ENCODE measurements around the gene IL1RAP. TPM values are rescaled to one million over a fixed set of nuclear protein-coding genes. Genes with fewer than 3 reads are reported as not detected.

Gene IL1RAP
- total RNA-seq, 1 experiment from 2014 or later, result 62.0 TPM

DNA sequence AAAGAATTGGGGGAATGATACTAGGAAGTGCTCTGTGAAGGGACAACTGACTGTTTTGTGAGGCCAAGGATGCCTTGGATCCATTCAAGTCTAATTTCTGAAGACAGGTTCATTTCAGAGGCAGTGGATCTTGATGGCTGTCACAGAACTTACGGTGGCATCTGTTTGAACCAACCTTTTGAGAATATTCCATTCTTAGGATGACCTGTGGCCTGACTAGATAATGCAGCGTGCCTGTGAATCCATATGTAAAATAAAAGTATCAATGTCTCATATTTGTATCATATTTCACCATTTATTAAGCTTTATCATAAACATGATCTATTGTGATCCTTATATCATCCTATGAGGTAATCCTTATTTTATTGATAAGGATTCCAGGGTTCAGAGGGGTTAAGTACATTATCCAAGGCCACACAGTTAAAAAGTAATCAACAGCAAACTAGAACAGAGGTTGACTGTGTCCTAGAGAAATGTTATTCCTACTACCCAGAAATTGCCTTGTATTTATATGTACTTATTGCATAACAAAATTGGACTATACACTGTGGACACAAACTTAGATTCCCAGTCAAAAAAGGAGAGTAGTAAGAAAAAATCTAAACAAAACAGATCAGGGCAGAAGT is 34.3 kb downstream of the IL1RAP start:
- Mint-ChIP-seq H3K4me1 (ENCODE audit: insufficient read depth, unreplicated experiment) (peaks cover 6% of the 10 kb centered on the region), H3K9me3 (ENCODE audit: unreplicated experiment) (no peaks in the 10 kb centered on the region), H3K4me3 (ENCODE audit: unreplicated experiment) (no peak overlapping the region), H3K36me3 (ENCODE audit: insufficient read depth, unreplicated experiment) (peaks cover 4% of the 10 kb centered on the region), H3K27ac (ENCODE audit: low read depth, unreplicated experiment) (no peak overlapping the region), H3K27me3 (ENCODE audit: insufficient read depth, unreplicated experiment) (no peaks in the 10 kb centered on the region)
- no peak for DNase-seq (ENCODE audit: unreplicated experiment)
- POLR2A ChIA-PET, result no interaction called here
- no TSS peak for BruUV-seq (replicated peaks)
- CTCF ChIA-PET, result interaction anchor here (0.5 to 0.6 kb wide), 2 partner anchors 46 to 897 kb away, joined by 3 to 5 read pairs; no protein-coding TSS in a partner anchor
- TF ChIP-seq, protein P1, sequence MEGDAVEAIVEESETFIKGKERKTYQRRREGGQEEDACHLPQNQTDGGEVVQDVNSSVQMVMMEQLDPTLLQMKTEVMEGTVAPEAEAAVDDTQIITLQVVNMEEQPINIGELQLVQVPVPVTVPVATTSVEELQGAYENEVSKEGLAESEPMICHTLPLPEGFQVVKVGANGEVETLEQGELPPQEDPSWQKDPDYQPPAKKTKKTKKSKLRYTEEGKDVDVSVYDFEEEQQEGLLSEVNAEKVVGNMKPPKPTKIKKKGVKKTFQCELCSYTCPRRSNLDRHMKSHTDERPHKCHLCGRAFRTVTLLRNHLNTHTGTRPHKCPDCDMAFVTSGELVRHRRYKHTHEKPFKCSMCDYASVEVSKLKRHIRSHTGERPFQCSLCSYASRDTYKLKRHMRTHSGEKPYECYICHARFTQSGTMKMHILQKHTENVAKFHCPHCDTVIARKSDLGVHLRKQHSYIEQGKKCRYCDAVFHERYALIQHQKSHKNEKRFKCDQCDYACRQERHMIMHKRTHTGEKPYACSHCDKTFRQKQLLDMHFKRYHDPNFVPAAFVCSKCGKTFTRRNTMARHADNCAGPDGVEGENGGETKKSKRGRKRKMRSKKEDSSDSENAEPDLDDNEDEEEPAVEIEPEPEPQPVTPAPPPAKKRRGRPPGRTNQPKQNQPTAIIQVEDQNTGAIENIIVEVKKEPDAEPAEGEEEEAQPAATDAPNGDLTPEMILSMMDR (IDR thresholded peaks at IDR 0.05; ENCODE audit: unreplicated experiment), result no peak
- intact Hi-C loops (cut with micrococcal nuclease), result no loop called here

DNA sequence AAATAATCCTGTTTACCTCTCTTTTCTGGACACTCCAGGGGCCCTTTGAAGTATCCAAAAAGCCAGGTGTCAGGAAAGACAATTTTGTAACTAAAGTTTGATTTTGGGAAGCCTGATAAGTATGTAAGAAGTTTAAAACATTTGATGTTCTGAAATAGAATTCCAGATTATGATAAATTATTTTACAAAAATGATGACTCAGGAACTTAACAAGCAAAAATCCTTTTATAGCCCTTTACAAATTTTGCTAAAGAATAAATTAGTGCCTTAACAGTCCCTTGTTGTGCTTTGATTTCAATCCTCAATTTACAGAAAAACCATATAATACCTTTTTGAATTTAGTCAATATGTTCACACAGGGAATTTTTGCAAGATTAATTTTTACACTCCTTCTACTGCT is 38.1 kb downstream of the IL1RAP start:
- ChIA-PET POLR2A (interaction anchor here (0.9 kb wide), 1 partner anchor 14 kb away, joined by 4 read pairs; no protein-coding TSS in a partner anchor), CTCF (no interaction called here)
- peaks cover 5% of the 10 kb centered on the region for H3K4me1 Mint-ChIP-seq (ENCODE audit: insufficient read depth, unreplicated experiment)
- BruUV-seq (replicated peaks), result no TSS peak
- H3K27ac Mint-ChIP-seq (ENCODE audit: low read depth, unreplicated experiment), result no peak overlapping the region
- TF ChIP-seq, protein P1 (IDR thresholded peaks at IDR 0.05; ENCODE audit: unreplicated experiment), result no peak
- peaks cover 17% of the 10 kb centered on the region for H3K36me3 Mint-ChIP-seq (ENCODE audit: insufficient read depth, unreplicated experiment)
- H3K9me3 Mint-ChIP-seq (ENCODE audit: unreplicated experiment), result no peaks in the 10 kb centered on the region
- intact Hi-C loops (cut with micrococcal nuclease), result no loop called here
- no peak for DNase-seq (ENCODE audit: unreplicated experiment)
- no peak overlapping the region for H3K4me3 Mint-ChIP-seq (ENCODE audit: unreplicated experiment)
- no peaks in the 10 kb centered on the region for H3K27me3 Mint-ChIP-seq (ENCODE audit: insufficient read depth, unreplicated experiment)

DNA sequence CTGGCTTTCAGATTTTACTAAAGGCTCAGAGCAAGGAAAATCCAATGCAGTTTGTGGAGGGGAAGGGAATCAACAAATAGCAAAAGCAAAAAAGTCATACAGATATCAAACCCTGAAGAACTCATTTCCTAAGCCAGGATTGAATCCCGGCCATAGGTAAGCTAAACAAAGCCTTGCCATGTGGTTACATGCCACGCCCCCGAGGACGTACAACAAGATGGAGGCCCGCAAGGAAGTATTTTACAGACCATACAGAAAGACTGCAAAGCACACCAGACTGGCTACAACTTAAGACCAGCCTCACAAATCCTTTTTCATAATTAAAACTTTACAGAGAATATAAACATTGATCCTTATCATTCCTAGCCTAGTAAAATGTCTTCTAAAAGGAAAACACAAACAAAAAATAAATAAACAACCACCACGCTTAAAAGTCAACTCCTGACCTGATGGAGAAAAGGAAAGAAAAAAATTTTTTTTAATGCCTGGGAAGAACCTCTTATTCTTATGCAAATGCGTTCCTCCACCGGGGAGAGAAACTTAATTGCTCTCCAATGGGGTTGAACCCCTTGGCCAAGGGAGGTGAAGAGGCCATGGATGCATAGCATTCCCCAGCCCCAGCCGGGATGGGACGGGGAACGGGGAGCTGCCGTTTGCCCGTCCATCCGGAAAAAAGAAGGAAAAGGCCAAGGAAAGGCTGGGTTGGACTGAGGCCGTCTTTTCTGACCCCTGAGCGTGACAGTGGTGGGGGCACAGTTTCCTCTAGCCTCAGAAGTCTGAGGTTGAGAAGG is 39.3 kb downstream of the IL1RAP start:
- Mint-ChIP-seq H3K4me1 (ENCODE audit: insufficient read depth, unreplicated experiment) (peaks cover 5% of the 10 kb centered on the region), H3K9me3 (ENCODE audit: unreplicated experiment) (no peaks in the 10 kb centered on the region), H3K27ac (ENCODE audit: low read depth, unreplicated experiment) (no peak overlapping the region), H3K27me3 (ENCODE audit: insufficient read depth, unreplicated experiment) (no peaks in the 10 kb centered on the region), H3K4me3 (ENCODE audit: unreplicated experiment) (no peak overlapping the region), H3K36me3 (ENCODE audit: insufficient read depth, unreplicated experiment) (peaks cover 17% of the 10 kb centered on the region)
- BruUV-seq (replicated peaks), result no TSS peak
- TF ChIP-seq, protein P1 (IDR thresholded peaks at IDR 0.05; ENCODE audit: unreplicated experiment), result no peak
- ChIA-PET CTCF (no interaction called here), POLR2A (interaction anchor here (0.9 kb wide), 1 partner anchor 15 kb away, joined by 4 read pairs; no protein-coding TSS in a partner anchor)
- DNase-seq (ENCODE audit: unreplicated experiment), result no peak
- intact Hi-C loops (cut with micrococcal nuclease), result no loop called here

DNA sequence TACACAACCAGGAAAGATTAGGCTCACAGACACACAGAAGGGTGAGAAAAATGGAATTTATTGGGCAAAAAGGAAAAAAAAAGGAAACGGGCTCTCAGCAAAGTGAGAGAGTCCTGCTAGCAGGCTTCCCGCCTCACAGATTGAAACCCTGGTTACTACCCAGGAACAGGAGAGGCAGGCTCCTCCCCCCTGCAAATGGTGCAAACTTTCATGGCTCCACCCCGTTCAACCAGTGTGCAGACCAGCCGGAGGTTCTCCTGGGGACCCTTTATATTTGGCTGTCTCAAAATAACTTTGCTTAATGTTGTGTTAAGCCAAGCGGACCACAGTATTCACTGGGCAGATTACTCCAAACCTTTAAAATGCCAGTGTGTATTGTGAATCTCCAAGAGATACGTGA is 40.3 kb downstream of the IL1RAP start:
- TF ChIP-seq, protein P1 (IDR thresholded peaks at IDR 0.05; ENCODE audit: unreplicated experiment), result no peak
- intact Hi-C loops (cut with micrococcal nuclease), result no loop called here
- Mint-ChIP-seq H3K9me3 (ENCODE audit: unreplicated experiment) (no peaks in the 10 kb centered on the region), H3K4me3 (ENCODE audit: unreplicated experiment) (no peak overlapping the region), H3K36me3 (ENCODE audit: insufficient read depth, unreplicated experiment) (peaks cover 17% of the 10 kb centered on the region), H3K27ac (ENCODE audit: low read depth, unreplicated experiment) (no peak overlapping the region), H3K27me3 (ENCODE audit: insufficient read depth, unreplicated experiment) (no peaks in the 10 kb centered on the region), H3K4me1 (ENCODE audit: insufficient read depth, unreplicated experiment) (peaks cover 5% of the 10 kb centered on the region)
- DNase-seq (ENCODE audit: unreplicated experiment), result no peak
- POLR2A ChIA-PET, result no interaction called here
- BruUV-seq (replicated peaks), result no TSS peak
- CTCF ChIA-PET, result no interaction called here
